ENCODE results near the gene IRF2BP1. TPM values are rescaled to one million over a fixed set of nuclear protein-coding genes. Genes with fewer than 3 reads are reported as not detected.

IRF2BP1 gene
- total RNA-seq, 2 donors from 2014 or later, result 20.3 to 29.7 TPM

DNA sequence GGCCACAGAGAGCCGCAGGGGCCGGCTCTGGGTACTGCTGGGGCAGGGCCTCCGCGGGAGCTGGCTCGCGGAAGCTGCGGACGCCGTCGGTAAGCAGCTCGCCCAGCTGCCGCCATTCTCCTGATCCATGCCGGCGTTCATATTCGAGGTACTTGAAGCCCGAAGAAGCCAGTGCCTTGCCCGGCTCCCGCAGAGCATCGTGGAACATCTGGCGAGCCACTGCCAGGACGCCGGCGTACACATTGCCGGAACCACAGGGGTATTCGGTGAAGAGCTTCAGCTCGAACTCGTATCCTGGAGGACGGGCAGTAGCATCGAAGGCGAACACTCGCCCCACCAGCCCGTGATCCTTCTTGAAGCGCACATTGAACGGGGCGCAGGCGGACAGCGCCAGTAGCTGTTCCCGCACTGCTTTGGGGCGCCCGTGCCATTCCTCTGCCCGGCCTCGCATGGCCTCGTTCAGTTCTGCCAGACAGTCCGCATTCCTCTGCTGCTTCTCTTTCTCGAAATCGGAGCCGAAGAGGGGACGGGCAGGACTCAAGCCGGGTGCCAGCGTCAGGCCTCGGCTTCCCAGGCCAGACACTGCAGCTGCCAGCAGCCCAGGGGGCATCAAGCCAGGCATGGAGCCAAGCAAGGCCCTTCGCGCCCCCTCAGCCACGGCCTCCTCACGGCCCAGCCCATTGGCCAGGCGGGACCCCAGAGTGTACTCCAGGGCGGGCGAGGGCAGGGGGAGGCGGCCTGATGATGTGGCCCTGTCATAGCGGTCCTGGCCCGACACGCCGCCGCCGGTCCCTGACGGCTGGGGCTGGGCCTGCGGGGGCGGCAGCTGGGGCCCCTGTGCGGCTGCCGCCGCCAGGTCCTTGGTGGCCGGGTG lies 1.0 kb downstream of the IRF2BP1 start:
- Histone ChIP-seq H3K27me3 (no peaks in the 10 kb centered on the region), H3K4me3 (peak overlapping the region; percentile 89), H3K36me3 (no peaks in the 10 kb centered on the region), H3K4me1 (peaks cover 21% of the 10 kb centered on the region), H3K27ac (peak overlapping the region; percentile 89), H3K9me3 (no peaks in the 10 kb centered on the region), H3K9ac (ENCODE audit: low read depth in 2 of 2, low read length in 2 of 2) (peak overlapping the region; percentile 51 to 84)
- TF ChIP-seq, protein P1, sequence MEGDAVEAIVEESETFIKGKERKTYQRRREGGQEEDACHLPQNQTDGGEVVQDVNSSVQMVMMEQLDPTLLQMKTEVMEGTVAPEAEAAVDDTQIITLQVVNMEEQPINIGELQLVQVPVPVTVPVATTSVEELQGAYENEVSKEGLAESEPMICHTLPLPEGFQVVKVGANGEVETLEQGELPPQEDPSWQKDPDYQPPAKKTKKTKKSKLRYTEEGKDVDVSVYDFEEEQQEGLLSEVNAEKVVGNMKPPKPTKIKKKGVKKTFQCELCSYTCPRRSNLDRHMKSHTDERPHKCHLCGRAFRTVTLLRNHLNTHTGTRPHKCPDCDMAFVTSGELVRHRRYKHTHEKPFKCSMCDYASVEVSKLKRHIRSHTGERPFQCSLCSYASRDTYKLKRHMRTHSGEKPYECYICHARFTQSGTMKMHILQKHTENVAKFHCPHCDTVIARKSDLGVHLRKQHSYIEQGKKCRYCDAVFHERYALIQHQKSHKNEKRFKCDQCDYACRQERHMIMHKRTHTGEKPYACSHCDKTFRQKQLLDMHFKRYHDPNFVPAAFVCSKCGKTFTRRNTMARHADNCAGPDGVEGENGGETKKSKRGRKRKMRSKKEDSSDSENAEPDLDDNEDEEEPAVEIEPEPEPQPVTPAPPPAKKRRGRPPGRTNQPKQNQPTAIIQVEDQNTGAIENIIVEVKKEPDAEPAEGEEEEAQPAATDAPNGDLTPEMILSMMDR (IDR thresholded peaks at IDR 0.05), result no peak
- intact Hi-C loops (cut with DNase I), result loop anchor here (10.0 kb wide), 1 partner anchor 70 kb away; the partner anchor contains the start of gene RSPH6A
- no peak for DNase-seq

DNA sequence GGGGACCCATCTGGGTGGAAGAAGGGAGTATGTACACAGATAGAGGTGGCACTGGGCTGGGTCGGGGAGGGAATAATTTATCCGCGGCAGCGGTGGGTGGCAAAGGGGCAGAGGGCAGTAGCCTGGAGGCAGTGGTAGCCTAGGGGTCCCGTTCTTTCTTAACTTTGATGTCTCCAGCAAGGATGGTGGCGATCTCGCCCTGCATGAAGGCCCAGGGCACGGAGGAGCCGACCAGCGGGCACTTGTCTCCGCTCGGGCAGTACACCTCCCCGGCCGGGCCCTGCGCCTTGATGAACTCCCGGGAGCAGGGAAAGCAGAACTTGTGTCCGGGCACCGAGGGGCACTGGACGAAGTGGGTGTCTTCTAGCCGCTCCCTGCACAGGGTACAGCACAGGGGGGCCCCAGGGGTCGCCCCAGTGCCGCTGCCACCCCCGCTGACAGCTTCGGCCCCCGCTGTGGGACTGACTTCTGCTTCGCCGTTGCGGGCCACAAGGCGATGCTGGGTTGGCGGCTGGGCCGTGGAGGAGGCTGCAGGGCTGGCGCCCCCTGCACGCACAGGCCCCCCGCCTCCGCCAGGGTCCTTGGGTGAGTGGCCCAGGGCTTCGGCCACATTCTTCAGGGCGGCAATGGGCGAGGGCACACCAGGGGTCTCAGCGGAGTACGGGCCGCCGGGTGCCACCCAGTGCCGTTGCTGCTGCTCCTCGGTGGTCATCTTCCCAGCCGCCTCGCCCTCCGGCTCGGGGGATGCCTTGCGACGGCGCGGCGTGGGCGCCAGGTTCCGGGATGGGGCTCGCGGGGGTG lies 1.9 kb downstream of the IRF2BP1 start:
- TF ChIP-seq, protein P1 (IDR thresholded peaks at IDR 0.05), result no peak
- Histone ChIP-seq H3K4me1 (peaks cover 21% of the 10 kb centered on the region), H3K4me3 (no peak overlapping the region), H3K9me3 (no peaks in the 10 kb centered on the region), H3K27ac (no peak overlapping the region), H3K36me3 (no peaks in the 10 kb centered on the region), H3K9ac (ENCODE audit: low read depth in 2 of 2, low read length in 2 of 2) (peak overlapping the region in 1 of 2 donors; percentile 16), H3K27me3 (no peaks in the 10 kb centered on the region)
- DNase-seq, result no peak
- intact Hi-C loops (cut with DNase I), result loop anchor here (1.0 to 10.0 kb wide), 2 partner anchors 21 to 69 kb away; partner anchors contain the start of genes RSPH6A and SYMPK

DNA sequence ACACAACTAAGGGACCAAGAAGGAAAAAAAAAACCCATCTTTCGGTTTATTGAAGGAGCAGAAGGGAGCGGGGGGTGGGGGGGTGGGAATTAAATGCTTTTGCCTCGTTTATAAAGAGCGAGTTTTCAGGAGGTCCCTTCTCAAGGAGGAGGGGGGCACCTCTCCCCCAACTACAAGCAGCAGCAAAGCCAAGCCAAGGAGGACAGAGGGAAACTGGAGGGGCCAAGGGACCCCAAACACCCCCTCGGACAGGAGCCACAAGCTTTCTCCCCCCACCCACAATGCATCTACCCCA lies 2.4 kb downstream of the IRF2BP1 start:
- intact Hi-C loops (cut with DNase I), result loop anchor here (1.0 to 10.0 kb wide), 2 partner anchors 20 to 69 kb away; partner anchors contain the start of genes RSPH6A and SYMPK
- Histone ChIP-seq H3K4me1 (peaks cover 21% of the 10 kb centered on the region), H3K9ac (ENCODE audit: low read depth in 2 of 2, low read length in 2 of 2) (peak overlapping the region in 1 of 2 donors; percentile 16)

DNA sequence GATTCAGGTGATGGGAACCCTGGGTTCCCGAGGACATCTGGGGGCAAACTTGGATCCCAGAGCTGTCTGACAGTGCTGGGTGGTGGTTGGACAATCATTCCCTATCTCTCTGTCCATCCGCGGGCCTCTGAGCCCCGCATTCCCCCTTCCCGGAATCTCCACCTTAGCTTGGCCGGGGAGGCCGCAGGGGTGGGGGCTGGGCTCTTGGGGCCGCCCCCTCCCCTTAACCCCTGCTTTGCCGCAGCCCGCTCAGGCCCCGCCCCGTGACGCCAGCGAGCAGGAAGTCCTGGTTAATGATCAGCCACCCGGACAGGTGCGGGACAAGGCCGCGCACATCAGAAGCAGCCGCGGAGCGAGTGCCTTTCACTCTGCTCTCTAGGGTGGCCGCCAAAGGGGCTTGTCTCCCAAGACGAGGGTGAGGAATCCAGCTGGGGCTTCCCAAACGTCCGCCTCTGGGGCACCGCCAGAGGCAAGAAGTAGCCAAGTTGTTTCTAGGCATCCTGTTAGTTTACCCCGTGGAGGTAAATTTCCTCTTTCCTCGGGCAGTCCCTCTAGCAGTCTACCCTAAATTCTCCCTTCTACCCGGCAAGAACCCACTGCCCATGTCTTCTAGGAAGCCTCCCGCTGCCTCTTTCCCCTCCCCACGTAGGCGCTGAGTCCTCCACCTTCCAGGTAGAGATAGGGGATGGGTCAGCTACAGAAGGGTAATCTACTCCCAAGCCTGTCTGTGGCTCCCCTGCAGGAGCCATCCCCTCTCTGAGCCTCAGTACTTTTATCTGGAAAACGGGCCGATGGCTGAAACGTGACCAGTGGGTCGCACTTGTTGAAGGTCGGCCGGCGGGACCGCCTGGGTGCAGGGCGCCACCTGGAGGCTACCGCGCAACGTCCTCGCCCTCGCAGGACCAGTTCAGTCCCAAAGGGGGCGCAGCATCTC lies 3.0 kb downstream of the IRF2BP1 start:
- Histone ChIP-seq H3K27ac (peak overlapping the region; percentile 75), H3K27me3 (no peaks in the 10 kb centered on the region), H3K4me3 (peak overlapping the region; percentile 16), H3K36me3 (no peaks in the 10 kb centered on the region), H3K4me1 (peaks cover 21% of the 10 kb centered on the region), H3K9me3 (no peaks in the 10 kb centered on the region), H3K9ac (ENCODE audit: low read depth in 2 of 2, low read length in 2 of 2) (peak overlapping the region; percentile 69 to 90)
- intact Hi-C loops (cut with DNase I), result loop anchor here (1.0 to 10.0 kb wide), 2 partner anchors 20 to 68 kb away; partner anchors contain the start of genes RSPH6A and SYMPK
- peak; percentile 93 for DNase-seq
- TF ChIP-seq, protein P1 (IDR thresholded peaks at IDR 0.05), result peak; percentile 96

More for the DNA sequence above, 2.4 kb downstream of the IRF2BP1 start:
- H3K27ac ChIP-seq, result no peak overlapping the region
- no peaks in the 10 kb centered on the region for H3K36me3 ChIP-seq
- DNase-seq, result no peak
- H3K4me3 ChIP-seq, result no peak overlapping the region
- no peaks in the 10 kb centered on the region for H3K9me3 ChIP-seq
- H3K27me3 ChIP-seq, result no peaks in the 10 kb centered on the region
- TF ChIP-seq, protein P1 (IDR thresholded peaks at IDR 0.05), result peak; percentile 47
